K562 (cell line): Measurements from ENCODE around the gene LGALS3BP. TPM values are rescaled to one million over a fixed set of nuclear protein-coding genes. Genes with fewer than 3 reads are reported as not detected.

Experiments
- ATAC-seq: fragments of 200-7000 bp; cut with Tn5 transposase; 3 replicates; pipeline ENCODE4 v1.9.1; 2020; ENCODE audit warnings: moderate library complexity
- BruUV-seq: library from RNA; stranded (reverse); fragments of 400-500 nt; replicated peaks from 2 replicates; lab custom pipeline; 2021; lab: Mats Ljungman, UMichigan
- CTCF ChIA-PET: fragments of 300-600 bp; formaldehyde crosslinking; extraction: SDS; loops from one replicate; lab custom pipeline; 2021; ENCODE audit warnings: low intra/inter-chr PET ratio; lab: Yijun Ruan, JAX
- POLR2A ChIA-PET: fragments of 300-600, 350-650 bp; sonication (Branson Sonifier 250); formaldehyde crosslinking; extraction: SDS; loops from one replicate; lab custom pipeline; 2021; ENCODE audit warnings: antibody characterized with exemption, inconsistent platforms; lab: Yijun Ruan, JAX
- DNase-seq, 4 experiments: peaks; one replicate each; pipeline versions ENCODE4 v3.0.0 to v3.0.0-alpha.2; 2011 to 2018; ENCODE audit warnings: low spot score in 3 of 4, mixed read lengths in 3 of 4; ENCODE audit errors: extremely low read depth in 1 of 4
- FAIRE-seq: peaks from 2 replicates; lab custom pipeline; 2011; peaks lifted over from hg19 to GRCh38; lab: Jason Lieb, UNC
- H2AFZ ChIP-seq: 2 replicates; pipeline ENCODE4 v1.6.0; 2011; ENCODE audit warnings: low read depth, low read length, control low read depth, inconsistent platforms
- H3K27ac ChIP-seq: fragments of 200-600 bp; 3 replicates; pipeline ENCODE4 v1.8.0; 2011; ENCODE audit warnings: low read depth, mild to moderate bottlenecking, control low read depth, inconsistent platforms, low read length, moderate library complexity, mixed read lengths; ENCODE audit errors: extremely low read depth
- H3K27me3 ChIP-seq, 2 experiments: fragments of 300-600 bp in 1 of 2; 2 replicates in 1 of 2; 3 replicates in 1 of 2; pipeline versions ENCODE4 v1.6.0 to v1.8.0; 2011; ENCODE audit warnings: inconsistent platforms in 2 of 2, low read length in 2 of 2, mild to moderate bottlenecking in 1 of 2, mixed read lengths in 1 of 2, moderate library complexity in 1 of 2; ENCODE audit not compliant: control insufficient read depth in 2 of 2, insufficient read depth in 2 of 2
- H3K36me3 ChIP-seq: fragments of 300-600 bp; 3 replicates; pipeline ENCODE4 v1.8.0; 2011; ENCODE audit warnings: mild to moderate bottlenecking, low read length, inconsistent platforms; ENCODE audit not compliant: control insufficient read depth, insufficient read depth
- H3K4me1 ChIP-seq, 2 experiments: fragments of 200-600 bp in 1 of 2; replicated peaks in 1 of 2; 2 replicates in 1 of 2; 3 replicates in 1 of 2; pipeline versions ENCODE4 v1.5.1 to v1.8.0; 2011; ENCODE audit warnings: inconsistent platforms in 2 of 2, low read length in 2 of 2, mild to moderate bottlenecking in 1 of 2, mixed read lengths in 1 of 2, moderate library complexity in 1 of 2; ENCODE audit not compliant: control insufficient read depth in 2 of 2, insufficient read depth in 2 of 2
- H3K4me2 ChIP-seq: 2 replicates; pipeline ENCODE4 v1.6.1; 2011; ENCODE audit warnings: low read length, control low read depth, inconsistent platforms, mixed read lengths; ENCODE audit not compliant: insufficient read depth
- H3K4me3 ChIP-seq: fragments of 200-600 bp; sonication (generic), shearing (Covaris generic); 2 replicates; pipeline ENCODE4 v1.5.1; 2016; ENCODE audit warnings: control low read depth, inconsistent platforms
- H3K79me2 ChIP-seq: fragments of 200-600 bp; 3 replicates; pipeline ENCODE4 v1.8.0; 2011; ENCODE audit warnings: low read length, inconsistent platforms; ENCODE audit not compliant: control insufficient read depth, insufficient read depth
- H3K9ac ChIP-seq, 2 experiments: 2 replicates each; pipeline versions ENCODE4 v1.6.0 to v1.6.1; 2011; ENCODE audit warnings: low read depth in 2 of 2, low read length in 2 of 2, control low read depth in 1 of 2, inconsistent platforms in 1 of 2, mild to moderate bottlenecking in 1 of 2, mixed read lengths in 1 of 2; ENCODE audit not compliant: insufficient read depth in 1 of 2
- H3K9me1 ChIP-seq: one replicate; pipeline ENCODE4 v1.6.0; 2011; ENCODE audit warnings: inconsistent platforms, mild to moderate bottlenecking, low read length, moderate library complexity; ENCODE audit not compliant: control insufficient read depth, insufficient read depth
- H3K9me3 ChIP-seq: replicated peaks from 2 replicates; pipeline ENCODE4 v1.5.1; 2011; ENCODE audit warnings: low read depth, low read length, inconsistent platforms; ENCODE audit not compliant: control insufficient read depth, insufficient read depth
- H4K20me1 ChIP-seq: replicated peaks from 2 replicates; pipeline ENCODE4 v1.6.1; 2011; ENCODE audit warnings: low read length, inconsistent platforms, mixed read lengths; ENCODE audit not compliant: control insufficient read depth, insufficient read depth
- CEBPB ChIP-seq: fragments of 450-650 bp; IDR thresholded peaks from 2 replicates; pipeline ENCODE4 v1.6.1; 2016; ENCODE audit warnings: missing genetic modification characterization, missing compliant biosample characterization
- DIDO1 ChIP-seq: fragments of 450-650 bp; IDR thresholded peaks from 2 replicates; pipeline ENCODE4 v1.6.1; 2016; ENCODE audit warnings: low read depth, missing biosample characterization, missing genetic modification characterization
- NCOA2 ChIP-seq, 2 experiments: fragments of 450-650 bp; IDR thresholded peaks; 2 replicates each; pipeline ENCODE4 v1.6.1; 2018; ENCODE audit warnings: mild to moderate bottlenecking in 2 of 2, moderate library complexity in 1 of 2; ENCODE audit not compliant: partially characterized antibody in 2 of 2
- NFRKB ChIP-seq: fragments of 450-650 bp; IDR thresholded peaks from 2 replicates; pipeline ENCODE4 v1.6.1; 2016; ENCODE audit warnings: low read depth
- RBM17 ChIP-seq: fragments of 200-400 bp; formaldehyde crosslinking; IDR thresholded peaks from 2 replicates; pipeline ENCODE4 v1.6.1; 2017; ENCODE audit warnings: low read depth, mild to moderate bottlenecking, low read length, borderline replicate concordance
- SRSF1 ChIP-seq: fragments of 200-400 bp; formaldehyde crosslinking; IDR thresholded peaks from 2 replicates; pipeline ENCODE4 v1.6.1; 2017; ENCODE audit warnings: mild to moderate bottlenecking, low read depth, low read length, moderate library complexity
- TRIM25 ChIP-seq: fragments of 450-650 bp; IDR thresholded peaks from 2 replicates; pipeline ENCODE4 v1.7.0; 2016; ENCODE audit warnings: borderline replicate concordance
- ZNF24 ChIP-seq: fragments of 450-650 bp; IDR thresholded peaks from 2 replicates; pipeline ENCODE4 v1.6.1; 2016
- ZNF253 ChIP-seq: fragments of 250-450 bp; sonication (Bioruptor Pico); conservative IDR thresholded peaks from 2 replicates; pipeline ENCODE4 v1.6.1; 2021; ENCODE audit warnings: mild to moderate bottlenecking
- ZNF282 ChIP-seq: sonication (generic); formaldehyde crosslinking; IDR thresholded peaks from 2 replicates; pipeline ENCODE4 v1.8.1; 2023; ENCODE audit warnings: missing genetic modification reagents
- ZNF324 ChIP-seq: fragments of 250-450 bp; sonication (Bioruptor Pico); IDR thresholded peaks from 2 replicates; pipeline ENCODE4 v1.4.0; 2020; ENCODE audit warnings: mild to moderate bottlenecking
- WGBS: fragments of 100-300 bp; shearing (Covaris generic); methylation state at CpG from one replicate; pipeline ENCODE4 v1.1.6; 2016; ENCODE audit warnings: low coverage, mixed read lengths; ENCODE audit not compliant: insufficient coverage; ENCODE audit errors: missing lambda C conversion rate; 5-methylcytosine and 5-hydroxymethylcytosine counted together
- in situ Hi-C: fragments of 300-500 bp; cut with MboI; formaldehyde crosslinking; loops from 4 replicates; pipeline ENCODE4 v1.15.0; 2018; ENCODE audit warnings: inconsistent platforms, mixed read lengths
- intact Hi-C: fragments of 100-400 bp; cut with micrococcal nuclease; formaldehyde crosslinking; loops from 2 replicates; pipeline ENCODE4 v1.14.2; 2022
- polyA plus RNA-seq, 8 experiments: library from polyadenylated mRNA; depleted of rRNA in 4 of 8; stranded (reverse) in 5 of 8; unstranded in 3 of 8; fragments of >200 nt; fragmentation: Nextera tagmentation in 2 of 8; fragmentation: Illumina TruSeq in 1 of 8; extraction: Ambion mirVana in 2 of 8; extraction: Trizol in 1 of 8; gene quantifications; 2 replicates each; pipeline versions ENCODE4 v1.2.1 to v1.2.3, GENCODE V29; 2011 to 2014; ENCODE audit warnings: inconsistent platforms in 1 of 8, missing spikeins in 1 of 8
- total RNA-seq, 7 experiments: library from RNA; depleted of rRNA in 6 of 7; stranded (reverse); fragments of >200 nt in 6 of 7; fragmentation: Illumina TruSeq in 2 of 7; extraction: Trizol in 2 of 7; gene quantifications; 2 replicates each; pipeline versions ENCODE4 v1.2.1 to v1.2.3, GENCODE V29; 2011 to 2021; ENCODE audit warnings: low replicate concordance in 1 of 7
- TF ChIP-seq, protein P1 (sequence below): sonication (generic); formaldehyde crosslinking; IDR thresholded peaks from 2 replicates; pipeline ENCODE4 v1.8.1; 2023; ENCODE audit warnings: mild to moderate bottlenecking, missing genetic modification reagents
- TF ChIP-seq, protein P2 (sequence below), 2 experiments: fragments of 150-350 bp in 1 of 2; IDR thresholded peaks; 2 replicates each; pipeline ENCODE4 v1.6.1; 2012 to 2016; ENCODE audit warnings: low read depth in 2 of 2, low read length in 2 of 2, mild to moderate bottlenecking in 1 of 2, moderate library complexity in 1 of 2

The LGALS3BP gene
- total and polyA plus RNA-seq, 9 of the 15 experiments (the other 6 are each of a cell fraction or from before 2014, with no cell fraction given), result 0.39 to 5.3 (median 3.2) TPM

GRCh38 chr17:78966123-78966813 is 13.5 kb downstream of the LGALS3BP start (continued):
- TF ChIP-seq ZNF324 (no peak), TRIM25 (no peak), RBM17 (no peak)

DNA sequence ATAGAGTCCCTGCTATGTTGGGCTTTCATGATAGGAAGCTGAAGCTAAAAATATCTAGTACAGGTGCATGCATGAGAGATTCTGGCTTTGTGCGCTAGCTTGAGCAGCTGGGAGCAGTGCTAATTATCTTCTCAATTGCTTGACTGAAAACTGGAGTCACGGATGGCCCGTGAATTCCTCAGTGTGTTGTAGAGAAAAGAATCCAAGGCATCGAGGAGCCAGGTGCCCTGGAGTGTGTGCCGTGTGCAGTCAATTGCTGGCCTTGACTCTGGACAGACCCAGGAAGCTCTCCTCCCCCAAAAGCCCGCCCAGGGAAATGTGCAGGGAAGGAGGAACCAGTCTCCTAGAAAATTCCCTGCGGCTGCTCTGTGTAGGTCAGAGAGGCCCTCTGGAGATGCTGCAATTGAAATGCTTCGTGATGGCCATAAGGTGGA is 14.2 kb downstream of the LGALS3BP start:
- 2% methylated on average over 8 of the region's 8 CpGs for WGBS
- H3K9ac ChIP-seq, result no peak overlapping the region
- no peaks in the 10 kb centered on the region for H3K36me3 ChIP-seq
- H3K4me2 ChIP-seq, result no peak overlapping the region
- FAIRE-seq (no peak), DNase-seq (no peak), ATAC-seq (no peak)
- peaks cover 0 to 12% of the 10 kb centered on the region in 2 experiments; a peak in 2 of 5 replicates for H3K4me1 ChIP-seq
- H3K4me3 ChIP-seq, result no peak overlapping the region
- no peak overlapping the region for H2AFZ ChIP-seq
- in situ Hi-C loops, result loop anchor here (5.0 kb wide), 1 partner anchor 83 kb away; no protein-coding TSS in a partner anchor
- 0 out of 2 replicates have a peak, but pooled peaks cover 3% of the 10 kb centered on the region for H4K20me1 ChIP-seq
- POLR2A ChIA-PET, result interaction anchor here (2.0 kb wide), 1 partner anchor 11 kb away, joined by 6 read pairs; no protein-coding TSS in a partner anchor
- CTCF ChIA-PET, result no interaction called here
- H3K27ac ChIP-seq, result no peak overlapping the region
- no peaks in the 10 kb centered on the region for H3K79me2 ChIP-seq
- H3K27me3 ChIP-seq, result peaks cover 38 to 86% of the 10 kb centered on the region in 2 experiments
- no peaks in the 10 kb centered on the region for H3K9me3 ChIP-seq
- no peaks in the 10 kb centered on the region for H3K9me1 ChIP-seq
- intact Hi-C loops, result no loop called here
- no TSS peak for BruUV-seq
- no peak for TF ChIP-seq ZNF282 (CRISPR knock-in tag)
- TF ChIP-seq NFRKB, result no peak
- no peak for TF ChIP-seq ZNF253
- no peak for TF ChIP-seq SRSF1
- no peak for TF ChIP-seq ZNF24
- TF ChIP-seq DIDO1, result no peak
- no peak for TF ChIP-seq CEBPB
- TF ChIP-seq, protein P1, sequence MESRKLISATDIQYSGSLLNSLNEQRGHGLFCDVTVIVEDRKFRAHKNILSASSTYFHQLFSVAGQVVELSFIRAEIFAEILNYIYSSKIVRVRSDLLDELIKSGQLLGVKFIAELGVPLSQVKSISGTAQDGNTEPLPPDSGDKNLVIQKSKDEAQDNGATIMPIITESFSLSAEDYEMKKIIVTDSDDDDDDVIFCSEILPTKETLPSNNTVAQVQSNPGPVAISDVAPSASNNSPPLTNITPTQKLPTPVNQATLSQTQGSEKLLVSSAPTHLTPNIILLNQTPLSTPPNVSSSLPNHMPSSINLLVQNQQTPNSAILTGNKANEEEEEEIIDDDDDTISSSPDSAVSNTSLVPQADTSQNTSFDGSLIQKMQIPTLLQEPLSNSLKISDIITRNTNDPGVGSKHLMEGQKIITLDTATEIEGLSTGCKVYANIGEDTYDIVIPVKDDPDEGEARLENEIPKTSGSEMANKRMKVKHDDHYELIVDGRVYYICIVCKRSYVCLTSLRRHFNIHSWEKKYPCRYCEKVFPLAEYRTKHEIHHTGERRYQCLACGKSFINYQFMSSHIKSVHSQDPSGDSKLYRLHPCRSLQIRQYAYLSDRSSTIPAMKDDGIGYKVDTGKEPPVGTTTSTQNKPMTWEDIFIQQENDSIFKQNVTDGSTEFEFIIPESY (CRISPR knock-in tag), result no peak
- TF ChIP-seq, protein P2, sequence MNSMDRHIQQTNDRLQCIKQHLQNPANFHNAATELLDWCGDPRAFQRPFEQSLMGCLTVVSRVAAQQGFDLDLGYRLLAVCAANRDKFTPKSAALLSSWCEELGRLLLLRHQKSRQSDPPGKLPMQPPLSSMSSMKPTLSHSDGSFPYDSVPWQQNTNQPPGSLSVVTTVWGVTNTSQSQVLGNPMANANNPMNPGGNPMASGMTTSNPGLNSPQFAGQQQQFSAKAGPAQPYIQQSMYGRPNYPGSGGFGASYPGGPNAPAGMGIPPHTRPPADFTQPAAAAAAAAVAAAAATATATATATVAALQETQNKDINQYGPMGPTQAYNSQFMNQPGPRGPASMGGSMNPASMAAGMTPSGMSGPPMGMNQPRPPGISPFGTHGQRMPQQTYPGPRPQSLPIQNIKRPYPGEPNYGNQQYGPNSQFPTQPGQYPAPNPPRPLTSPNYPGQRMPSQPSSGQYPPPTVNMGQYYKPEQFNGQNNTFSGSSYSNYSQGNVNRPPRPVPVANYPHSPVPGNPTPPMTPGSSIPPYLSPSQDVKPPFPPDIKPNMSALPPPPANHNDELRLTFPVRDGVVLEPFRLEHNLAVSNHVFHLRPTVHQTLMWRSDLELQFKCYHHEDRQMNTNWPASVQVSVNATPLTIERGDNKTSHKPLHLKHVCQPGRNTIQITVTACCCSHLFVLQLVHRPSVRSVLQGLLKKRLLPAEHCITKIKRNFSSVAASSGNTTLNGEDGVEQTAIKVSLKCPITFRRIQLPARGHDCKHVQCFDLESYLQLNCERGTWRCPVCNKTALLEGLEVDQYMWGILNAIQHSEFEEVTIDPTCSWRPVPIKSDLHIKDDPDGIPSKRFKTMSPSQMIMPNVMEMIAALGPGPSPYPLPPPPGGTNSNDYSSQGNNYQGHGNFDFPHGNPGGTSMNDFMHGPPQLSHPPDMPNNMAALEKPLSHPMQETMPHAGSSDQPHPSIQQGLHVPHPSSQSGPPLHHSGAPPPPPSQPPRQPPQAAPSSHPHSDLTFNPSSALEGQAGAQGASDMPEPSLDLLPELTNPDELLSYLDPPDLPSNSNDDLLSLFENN (IDR thresholded peaks at IDR 0.05; ENCODE audit: low read depth in 2 of 2, low read length in 2 of 2), result no peak
- TF ChIP-seq NCOA2 (IDR thresholded peaks at IDR 0.05; ENCODE audit: partially characterized antibody in 2 of 2), result no peak
